Nephron (organoid): ENCODE data around the gene ADAMTS16.

ENCODE experiments used
- H3K27ac Mint-ChIP-seq, 3 experiments: 2 replicates each; pipeline ENCODE4 v1.8.0; 2020; ENCODE audit warnings: mixed read lengths in 3 of 3, mild to moderate bottlenecking in 2 of 3, moderate library complexity in 1 of 3
- H3K27me3 Mint-ChIP-seq: 2 replicates; pipeline ENCODE4 v1.8.0; 2021; ENCODE audit warnings: low read depth, mild to moderate bottlenecking, moderate library complexity, mixed read lengths
- H3K36me3 Mint-ChIP-seq: 2 replicates; pipeline ENCODE4 v1.8.0; 2020; ENCODE audit warnings: low read depth, mixed read lengths
- H3K4me1 Mint-ChIP-seq: 2 replicates; pipeline ENCODE4 v1.8.0; 2020; ENCODE audit warnings: mixed read lengths
- H3K4me3 Mint-ChIP-seq, 3 experiments: 2 replicates each; pipeline ENCODE4 v1.8.0; 2020; ENCODE audit warnings: mild to moderate bottlenecking in 3 of 3, mixed read lengths in 3 of 3, moderate library complexity in 2 of 3
- H3K9me3 Mint-ChIP-seq: 2 replicates; pipeline ENCODE4 v1.8.0; 2020; ENCODE audit warnings: mixed read lengths
- TF ChIP-seq, protein P1 (sequence below), 3 experiments: fragments of 200-600 bp; sonication (generic); IDR thresholded peaks; one replicate each; pipeline ENCODE4 v1.5.0; 2021; ENCODE audit warnings: antibody characterized with exemption in 3 of 3; ENCODE audit not compliant: unreplicated experiment in 3 of 3

Gene ADAMTS16, protein sequence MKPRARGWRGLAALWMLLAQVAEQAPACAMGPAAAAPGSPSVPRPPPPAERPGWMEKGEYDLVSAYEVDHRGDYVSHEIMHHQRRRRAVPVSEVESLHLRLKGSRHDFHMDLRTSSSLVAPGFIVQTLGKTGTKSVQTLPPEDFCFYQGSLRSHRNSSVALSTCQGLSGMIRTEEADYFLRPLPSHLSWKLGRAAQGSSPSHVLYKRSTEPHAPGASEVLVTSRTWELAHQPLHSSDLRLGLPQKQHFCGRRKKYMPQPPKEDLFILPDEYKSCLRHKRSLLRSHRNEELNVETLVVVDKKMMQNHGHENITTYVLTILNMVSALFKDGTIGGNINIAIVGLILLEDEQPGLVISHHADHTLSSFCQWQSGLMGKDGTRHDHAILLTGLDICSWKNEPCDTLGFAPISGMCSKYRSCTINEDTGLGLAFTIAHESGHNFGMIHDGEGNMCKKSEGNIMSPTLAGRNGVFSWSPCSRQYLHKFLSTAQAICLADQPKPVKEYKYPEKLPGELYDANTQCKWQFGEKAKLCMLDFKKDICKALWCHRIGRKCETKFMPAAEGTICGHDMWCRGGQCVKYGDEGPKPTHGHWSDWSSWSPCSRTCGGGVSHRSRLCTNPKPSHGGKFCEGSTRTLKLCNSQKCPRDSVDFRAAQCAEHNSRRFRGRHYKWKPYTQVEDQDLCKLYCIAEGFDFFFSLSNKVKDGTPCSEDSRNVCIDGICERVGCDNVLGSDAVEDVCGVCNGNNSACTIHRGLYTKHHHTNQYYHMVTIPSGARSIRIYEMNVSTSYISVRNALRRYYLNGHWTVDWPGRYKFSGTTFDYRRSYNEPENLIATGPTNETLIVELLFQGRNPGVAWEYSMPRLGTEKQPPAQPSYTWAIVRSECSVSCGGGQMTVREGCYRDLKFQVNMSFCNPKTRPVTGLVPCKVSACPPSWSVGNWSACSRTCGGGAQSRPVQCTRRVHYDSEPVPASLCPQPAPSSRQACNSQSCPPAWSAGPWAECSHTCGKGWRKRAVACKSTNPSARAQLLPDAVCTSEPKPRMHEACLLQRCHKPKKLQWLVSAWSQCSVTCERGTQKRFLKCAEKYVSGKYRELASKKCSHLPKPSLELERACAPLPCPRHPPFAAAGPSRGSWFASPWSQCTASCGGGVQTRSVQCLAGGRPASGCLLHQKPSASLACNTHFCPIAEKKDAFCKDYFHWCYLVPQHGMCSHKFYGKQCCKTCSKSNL

DNA sequence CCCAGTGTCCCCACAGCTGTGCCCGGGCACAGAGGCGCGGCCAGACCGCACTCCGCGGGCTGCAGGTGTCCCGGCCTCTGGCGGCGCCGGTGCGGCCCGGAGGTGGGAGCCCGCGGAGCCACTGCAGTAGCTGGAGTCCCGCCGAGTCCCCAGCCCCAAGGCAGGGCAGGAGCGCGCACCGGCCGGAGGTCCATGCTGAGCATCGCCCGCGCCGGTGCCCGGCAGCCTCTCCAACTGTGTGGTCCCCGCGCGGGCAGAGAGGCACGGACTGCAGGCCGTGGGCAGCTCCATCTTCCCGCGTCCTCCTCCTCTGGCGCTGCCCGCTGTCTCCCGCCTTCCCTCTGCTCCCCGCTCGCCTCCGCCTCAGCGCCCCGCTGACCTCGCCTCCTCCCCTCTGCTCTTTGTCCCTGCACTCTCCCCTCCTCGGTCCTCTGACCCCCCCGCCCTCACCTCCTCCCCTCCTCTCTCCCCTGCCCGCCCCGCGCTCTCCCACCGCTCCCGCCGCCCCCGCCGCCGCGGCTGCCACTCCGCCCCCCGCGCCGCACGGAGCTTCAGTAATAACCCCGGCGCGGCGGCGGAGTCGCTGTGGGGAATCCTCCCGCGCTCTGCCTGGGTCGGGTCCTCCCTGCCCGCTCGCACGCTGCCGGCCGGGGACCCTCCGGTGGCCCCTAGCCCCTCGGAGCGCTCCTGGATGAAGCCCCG, at the start of gene ADAMTS16:
TSS of gene ADAMTS16 (plus strand) at position 554 of the 702 bp plus-strand sequence. CDS start at position 692, 138 bp downstream.
- peaks cover 47% of the 10 kb centered on the region for H3K27me3 Mint-ChIP-seq
- H3K4me1 Mint-ChIP-seq = peaks cover 17% of the 10 kb centered on the region
- peaks cover 37% of the 10 kb centered on the region for H3K36me3 Mint-ChIP-seq
- TF ChIP-seq, protein P1, sequence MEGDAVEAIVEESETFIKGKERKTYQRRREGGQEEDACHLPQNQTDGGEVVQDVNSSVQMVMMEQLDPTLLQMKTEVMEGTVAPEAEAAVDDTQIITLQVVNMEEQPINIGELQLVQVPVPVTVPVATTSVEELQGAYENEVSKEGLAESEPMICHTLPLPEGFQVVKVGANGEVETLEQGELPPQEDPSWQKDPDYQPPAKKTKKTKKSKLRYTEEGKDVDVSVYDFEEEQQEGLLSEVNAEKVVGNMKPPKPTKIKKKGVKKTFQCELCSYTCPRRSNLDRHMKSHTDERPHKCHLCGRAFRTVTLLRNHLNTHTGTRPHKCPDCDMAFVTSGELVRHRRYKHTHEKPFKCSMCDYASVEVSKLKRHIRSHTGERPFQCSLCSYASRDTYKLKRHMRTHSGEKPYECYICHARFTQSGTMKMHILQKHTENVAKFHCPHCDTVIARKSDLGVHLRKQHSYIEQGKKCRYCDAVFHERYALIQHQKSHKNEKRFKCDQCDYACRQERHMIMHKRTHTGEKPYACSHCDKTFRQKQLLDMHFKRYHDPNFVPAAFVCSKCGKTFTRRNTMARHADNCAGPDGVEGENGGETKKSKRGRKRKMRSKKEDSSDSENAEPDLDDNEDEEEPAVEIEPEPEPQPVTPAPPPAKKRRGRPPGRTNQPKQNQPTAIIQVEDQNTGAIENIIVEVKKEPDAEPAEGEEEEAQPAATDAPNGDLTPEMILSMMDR (IDR thresholded peaks at IDR 0.05; ENCODE audit: unreplicated experiment in 3 of 3) = no peak
- peak within 1 kb of the TSS; percentile 87 to 91 (median 88) for H3K4me3 Mint-ChIP-seq
- peak within 1 kb of the TSS; percentile 81 to 96 (median 91) for H3K27ac Mint-ChIP-seq
- H3K9me3 Mint-ChIP-seq = peaks cover 15% of the 10 kb centered on the region

DNA sequence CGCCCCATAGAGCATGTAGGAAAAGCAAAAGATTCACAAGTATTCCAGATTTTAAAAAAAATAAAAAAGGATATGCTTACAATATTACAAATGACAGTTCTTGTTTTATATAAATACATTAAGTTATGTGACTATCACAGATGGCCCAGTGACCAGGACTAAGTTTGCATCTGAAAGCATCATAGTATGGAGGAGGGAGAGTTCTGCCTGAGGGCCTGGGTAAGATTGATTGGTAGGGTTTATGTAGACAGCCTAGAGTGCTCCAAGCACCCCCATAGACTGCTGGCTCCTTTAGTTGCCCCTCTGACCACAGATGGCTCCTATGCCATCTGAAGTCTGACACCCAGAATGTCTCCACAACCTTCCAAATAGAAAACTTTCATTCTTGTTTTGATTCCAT, 48.0 kb upstream of the ADAMTS16 start:
- H3K4me1 Mint-ChIP-seq = peaks cover 16% of the 10 kb centered on the region
- H3K4me3 Mint-ChIP-seq = no peak overlapping the region
- no peaks in the 10 kb centered on the region for H3K36me3 Mint-ChIP-seq
- H3K9me3 Mint-ChIP-seq = peaks cover 2% of the 10 kb centered on the region
- TF ChIP-seq, protein P1 (IDR thresholded peaks at IDR 0.05; ENCODE audit: unreplicated experiment in 3 of 3) = no peak
- H3K27ac Mint-ChIP-seq = no peak overlapping the region
- peaks cover 15% of the 10 kb centered on the region for H3K27me3 Mint-ChIP-seq

DNA sequence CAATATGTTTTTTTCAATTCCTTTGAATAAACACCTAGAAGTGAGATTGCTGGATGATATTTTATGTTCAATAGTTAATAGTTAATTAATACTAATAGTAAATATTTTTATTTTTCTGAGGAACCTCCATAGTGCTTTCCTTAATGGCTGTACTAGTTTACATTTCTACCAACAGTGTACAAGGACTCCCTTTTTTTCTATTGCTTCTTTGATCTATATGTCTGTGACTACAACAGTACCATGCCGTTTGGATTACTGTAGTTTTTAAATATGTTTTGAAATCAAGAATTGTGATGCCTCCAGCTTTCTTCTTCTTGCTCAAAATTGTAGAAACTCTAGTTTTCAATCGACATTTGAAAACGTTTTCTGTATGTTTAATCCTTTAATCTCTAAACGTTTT, 39.5 kb upstream of the ADAMTS16 start:
- TF ChIP-seq, protein P1 (IDR thresholded peaks at IDR 0.05; ENCODE audit: unreplicated experiment in 3 of 3) = no peak
- H3K9me3 Mint-ChIP-seq = peaks cover 11% of the 10 kb centered on the region
- peaks cover 16% of the 10 kb centered on the region for H3K4me1 Mint-ChIP-seq
- H3K27ac Mint-ChIP-seq = no peak overlapping the region
- no peaks in the 10 kb centered on the region for H3K36me3 Mint-ChIP-seq
- no peak overlapping the region for H3K4me3 Mint-ChIP-seq
- peaks cover 6% of the 10 kb centered on the region for H3K27me3 Mint-ChIP-seq

DNA sequence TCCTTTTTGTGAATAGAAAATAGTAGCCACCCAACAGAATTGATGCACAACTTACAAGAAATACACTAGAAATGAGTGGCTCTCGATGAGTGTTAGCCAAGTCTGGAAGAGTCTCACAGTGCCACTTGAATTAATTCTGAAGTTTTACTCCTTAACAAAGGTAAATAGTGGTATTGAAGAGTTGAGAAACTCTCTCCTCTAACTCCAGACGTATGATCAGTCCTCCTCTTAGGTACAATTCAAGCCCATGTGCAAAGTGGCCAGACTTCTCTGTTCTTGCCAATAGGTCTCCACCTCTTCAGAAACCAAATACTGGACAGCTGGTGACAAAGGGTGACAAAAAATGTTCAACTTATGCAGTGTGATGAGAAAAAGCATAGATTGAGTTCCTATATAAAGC, 38.5 kb upstream of the ADAMTS16 start:
- Mint-ChIP-seq H3K9me3 (peaks cover 11% of the 10 kb centered on the region), H3K4me1 (peaks cover 16% of the 10 kb centered on the region), H3K27me3 (no peaks in the 10 kb centered on the region), H3K36me3 (no peaks in the 10 kb centered on the region), H3K4me3 (no peak overlapping the region), H3K27ac (no peak overlapping the region)
- TF ChIP-seq, protein P1 (IDR thresholded peaks at IDR 0.05; ENCODE audit: unreplicated experiment in 3 of 3) = no peak

DNA sequence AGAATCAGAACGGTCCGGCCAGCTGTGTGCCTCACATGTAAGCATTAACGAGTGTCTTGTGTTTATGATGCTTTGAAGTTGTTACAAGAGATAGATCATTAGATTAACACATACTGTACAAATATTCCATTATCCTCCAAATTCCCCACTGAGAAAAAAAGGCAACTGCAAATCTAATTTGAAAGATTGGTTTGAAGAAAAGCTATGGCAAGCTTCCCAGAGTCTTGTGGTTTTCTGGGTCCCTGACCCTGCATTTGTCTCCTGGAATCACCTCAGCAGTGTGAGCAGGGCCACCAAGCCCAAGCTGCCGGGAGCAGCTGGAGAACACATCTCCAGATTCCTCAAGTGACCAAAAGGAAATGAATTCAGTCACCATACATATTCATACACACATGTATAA, 36.9 kb upstream of the ADAMTS16 start:
- peaks cover 11% of the 10 kb centered on the region for H3K9me3 Mint-ChIP-seq
- peaks cover 16% of the 10 kb centered on the region for H3K4me1 Mint-ChIP-seq
- peaks cover 4% of the 10 kb centered on the region for H3K27me3 Mint-ChIP-seq
- TF ChIP-seq, protein P1 (IDR thresholded peaks at IDR 0.05; ENCODE audit: unreplicated experiment in 3 of 3) = no peak
- peak overlapping the region in 1 of 3 experiments; percentile 3 for H3K27ac Mint-ChIP-seq
- H3K36me3 Mint-ChIP-seq = no peaks in the 10 kb centered on the region
- H3K4me3 Mint-ChIP-seq = no peak overlapping the region
